ENCODE results near the gene GPR155. TPM values are rescaled to one million over a fixed set of nuclear protein-coding genes. Genes with fewer than 3 reads are reported as not detected.

GPR155 gene
- total RNA-seq, 1 donor from 2014 or later, result 1.7 TPM

DNA sequence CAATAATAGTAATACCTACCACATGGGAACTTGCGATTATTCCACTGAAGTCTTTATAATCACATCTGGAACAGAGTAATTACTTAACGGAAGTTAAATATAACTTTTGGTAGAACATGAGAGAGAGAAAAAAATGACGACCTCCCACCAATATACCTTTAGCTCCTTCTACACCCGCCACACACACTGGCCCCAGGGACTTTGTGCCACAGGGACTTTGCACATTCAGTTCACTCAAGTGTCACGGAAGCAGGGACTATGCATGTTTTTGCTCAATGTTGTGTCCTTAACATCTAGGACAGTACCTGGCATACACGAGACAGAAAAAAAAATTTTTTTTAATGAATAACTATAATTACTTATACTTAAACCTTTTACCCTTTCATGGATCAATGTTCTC lies 4.0 kb downstream of the GPR155 start:
- no peak for DNase-seq (ENCODE audit: low read depth)
- no peak overlapping the region for H3K4me3 ChIP-seq (ENCODE audit: low read depth, low read length)
- TF ChIP-seq, protein P1, sequence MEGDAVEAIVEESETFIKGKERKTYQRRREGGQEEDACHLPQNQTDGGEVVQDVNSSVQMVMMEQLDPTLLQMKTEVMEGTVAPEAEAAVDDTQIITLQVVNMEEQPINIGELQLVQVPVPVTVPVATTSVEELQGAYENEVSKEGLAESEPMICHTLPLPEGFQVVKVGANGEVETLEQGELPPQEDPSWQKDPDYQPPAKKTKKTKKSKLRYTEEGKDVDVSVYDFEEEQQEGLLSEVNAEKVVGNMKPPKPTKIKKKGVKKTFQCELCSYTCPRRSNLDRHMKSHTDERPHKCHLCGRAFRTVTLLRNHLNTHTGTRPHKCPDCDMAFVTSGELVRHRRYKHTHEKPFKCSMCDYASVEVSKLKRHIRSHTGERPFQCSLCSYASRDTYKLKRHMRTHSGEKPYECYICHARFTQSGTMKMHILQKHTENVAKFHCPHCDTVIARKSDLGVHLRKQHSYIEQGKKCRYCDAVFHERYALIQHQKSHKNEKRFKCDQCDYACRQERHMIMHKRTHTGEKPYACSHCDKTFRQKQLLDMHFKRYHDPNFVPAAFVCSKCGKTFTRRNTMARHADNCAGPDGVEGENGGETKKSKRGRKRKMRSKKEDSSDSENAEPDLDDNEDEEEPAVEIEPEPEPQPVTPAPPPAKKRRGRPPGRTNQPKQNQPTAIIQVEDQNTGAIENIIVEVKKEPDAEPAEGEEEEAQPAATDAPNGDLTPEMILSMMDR (conservative IDR thresholded peaks at IDR 0.05; ENCODE audit: low read depth, low read length), result no peak

DNA sequence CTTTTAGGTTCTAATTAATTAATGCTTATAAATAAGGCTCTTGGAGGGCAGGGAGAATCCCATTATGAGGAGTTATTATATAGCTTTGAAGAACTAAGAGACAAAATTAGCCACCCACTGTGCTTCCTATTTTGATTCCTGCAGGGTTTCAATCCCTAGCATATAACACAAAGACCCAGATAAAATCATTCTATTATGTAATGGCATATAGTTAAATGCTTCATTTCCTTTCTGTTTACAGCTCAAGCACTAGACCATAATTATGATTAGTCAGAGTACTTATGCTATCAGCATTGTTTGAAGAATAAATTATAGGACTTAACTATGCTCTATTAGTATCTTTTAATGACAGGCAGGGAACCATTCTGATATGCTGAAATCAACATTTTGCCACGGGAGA lies 9.1 kb downstream of the GPR155 start:
- H3K4me3 ChIP-seq (ENCODE audit: low read depth, low read length), result no peak overlapping the region
- DNase-seq (ENCODE audit: low read depth), result no peak
- TF ChIP-seq, protein P1 (conservative IDR thresholded peaks at IDR 0.05; ENCODE audit: low read depth, low read length), result no peak

DNA sequence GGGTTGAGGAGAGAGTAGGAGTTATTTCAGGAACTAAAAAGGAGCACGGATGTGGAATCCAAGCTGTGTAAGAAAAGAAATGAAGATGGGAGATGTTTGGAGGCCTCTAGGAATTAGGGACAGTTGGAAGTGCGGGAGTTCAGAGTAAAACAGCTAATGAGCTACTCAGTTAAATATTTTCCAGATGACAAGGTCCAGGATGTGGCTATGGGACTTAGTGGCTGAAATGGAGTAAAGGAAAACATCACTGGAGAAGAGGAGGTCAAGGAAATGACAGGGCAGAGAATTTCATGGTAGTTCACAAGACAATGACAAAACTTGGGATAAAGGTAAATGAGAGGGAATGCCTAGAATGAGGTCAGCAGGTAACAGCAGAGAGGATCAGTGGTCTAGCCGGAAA lies 13.0 kb downstream of the GPR155 start:
- H3K4me3 ChIP-seq (ENCODE audit: low read depth, low read length), result no peak overlapping the region
- TF ChIP-seq, protein P1 (conservative IDR thresholded peaks at IDR 0.05; ENCODE audit: low read depth, low read length), result no peak
- no peak for DNase-seq (ENCODE audit: low read depth)

GRCh38 chr2:174465327-174465726 lies 21.5 kb downstream of the GPR155 start:
- TF ChIP-seq, protein P1 (conservative IDR thresholded peaks at IDR 0.05; ENCODE audit: low read depth, low read length), result peak; percentile 22
- no peak for DNase-seq (ENCODE audit: low read depth)

GRCh38 chr2:174461221-174461620 lies 25.6 kb downstream of the GPR155 start:
- no peak overlapping the region for H3K4me3 ChIP-seq (ENCODE audit: low read depth, low read length)
- no peak for DNase-seq (ENCODE audit: low read depth)
- TF ChIP-seq, protein P1 (conservative IDR thresholded peaks at IDR 0.05; ENCODE audit: low read depth, low read length), result no peak

More at GRCh38 chr2:174465327-174465726, 21.5 kb downstream of the GPR155 start:
- H3K4me3 ChIP-seq (ENCODE audit: low read depth, low read length), result no peak overlapping the region

- TF ChIP-seq, protein P1 (conservative IDR thresholded peaks at IDR 0.05; ENCODE audit: low read depth, low read length), result no peak
- no peak for DNase-seq (ENCODE audit: low read depth)
- no peak overlapping the region for H3K4me3 ChIP-seq (ENCODE audit: low read depth, low read length)
These were observed 32.3 kb downstream of the GPR155 start for GRCh38 chr2:174454566-174454965.

GRCh38 chr2:174450021-174450816 lies 36.6 kb downstream of the GPR155 start:
- TF ChIP-seq, protein P1 (conservative IDR thresholded peaks at IDR 0.05; ENCODE audit: low read depth, low read length), result no peak
- DNase-seq (ENCODE audit: low read depth), result no peak
- H3K4me3 ChIP-seq (ENCODE audit: low read depth, low read length), result no peak overlapping the region

Data from epithelial cell of proximal tubule (primary cell).